ENCODE results near the gene DNAJC18.

Gene DNAJC18

DNA sequence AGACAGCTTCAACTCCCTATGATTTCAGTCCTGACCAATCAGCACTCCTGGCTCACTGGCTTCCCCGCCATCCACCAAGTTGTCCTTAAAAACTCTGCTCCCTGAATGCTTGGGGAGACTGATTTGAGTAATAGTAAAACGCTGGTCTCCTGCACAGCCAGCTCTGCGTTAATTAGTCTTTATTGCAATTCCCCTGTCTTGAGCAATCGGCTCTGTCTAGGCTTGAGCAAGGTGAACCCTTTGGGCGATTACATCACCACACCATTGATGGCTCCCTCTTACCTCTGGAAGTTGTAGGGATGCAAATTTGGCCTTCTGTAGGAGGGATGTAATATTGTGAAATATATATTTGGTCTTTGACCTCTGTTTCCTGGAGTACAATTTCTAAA, 53.3 kb downstream of the DNAJC18 start:
- DNase-seq, result no peak

DNA sequence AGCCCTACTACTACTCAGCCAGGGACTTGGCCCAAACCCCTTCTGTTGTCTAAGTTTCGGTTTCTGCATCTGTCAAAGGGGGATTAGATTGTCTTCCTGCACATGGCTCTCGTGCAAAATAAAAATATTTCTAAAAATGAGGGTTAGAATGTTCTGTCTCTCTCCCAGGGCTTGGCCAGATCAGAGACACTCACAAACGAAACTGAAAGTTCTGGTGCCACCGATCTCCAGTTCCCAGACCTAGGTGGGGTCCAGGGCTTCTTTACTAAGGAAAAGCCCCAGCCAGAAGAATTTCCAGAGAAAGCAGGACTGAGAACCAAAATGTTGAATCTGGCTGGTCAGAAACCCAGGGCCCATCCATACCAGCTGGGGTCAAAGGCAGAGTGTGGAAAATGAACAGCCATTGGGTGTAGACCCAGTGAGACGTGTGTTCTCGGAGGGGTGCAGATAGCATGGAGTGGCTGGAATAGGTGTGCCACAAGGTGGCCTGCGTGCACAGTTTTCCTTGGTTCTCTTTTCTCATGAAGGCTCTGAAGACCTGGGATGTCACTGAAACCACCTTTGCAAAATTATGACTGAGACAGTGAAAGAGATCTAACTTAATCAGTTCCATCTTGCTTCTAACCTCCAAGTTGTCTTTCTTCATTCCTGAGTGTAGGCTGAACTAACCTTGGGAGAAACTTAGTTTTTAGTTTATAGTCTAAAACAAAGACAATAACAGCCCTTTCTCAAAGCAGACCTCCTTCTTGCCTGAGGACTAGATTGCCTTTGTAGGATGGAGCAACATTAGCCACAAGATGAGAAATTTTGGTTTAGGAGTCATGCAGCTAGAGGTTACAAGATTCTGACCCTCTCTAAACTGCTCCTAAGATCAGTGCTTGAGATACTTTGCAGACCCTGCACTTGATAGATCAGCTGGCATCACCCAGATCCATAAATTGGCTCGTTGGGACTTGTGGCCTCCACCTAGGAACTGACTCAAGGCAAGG, 54.0 kb downstream of the DNAJC18 start:
- no peak for DNase-seq

DNA sequence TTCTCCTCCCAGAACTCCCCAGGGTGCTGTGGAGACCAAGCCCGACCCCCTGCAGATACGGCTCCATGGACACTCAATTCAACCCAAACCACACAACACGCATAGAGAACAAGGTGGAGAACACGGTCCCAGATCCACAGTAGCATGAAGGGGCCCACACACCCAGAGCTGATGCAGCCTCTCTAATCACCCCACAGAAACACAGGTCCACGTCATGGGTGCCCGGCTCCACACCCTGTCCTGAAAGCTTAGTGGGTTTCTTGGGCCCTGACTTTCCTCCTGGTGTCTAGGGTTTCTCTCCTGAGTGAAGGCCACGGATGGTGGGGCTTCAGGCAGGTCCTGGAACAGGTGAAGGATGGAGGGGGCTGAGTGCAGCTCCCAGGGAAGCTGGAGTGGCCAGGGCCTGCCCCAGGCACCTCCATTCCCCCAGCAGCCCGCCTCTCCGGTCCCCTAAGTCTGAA, 54.7 kb downstream of the DNAJC18 start:
- no peak for DNase-seq

DNA sequence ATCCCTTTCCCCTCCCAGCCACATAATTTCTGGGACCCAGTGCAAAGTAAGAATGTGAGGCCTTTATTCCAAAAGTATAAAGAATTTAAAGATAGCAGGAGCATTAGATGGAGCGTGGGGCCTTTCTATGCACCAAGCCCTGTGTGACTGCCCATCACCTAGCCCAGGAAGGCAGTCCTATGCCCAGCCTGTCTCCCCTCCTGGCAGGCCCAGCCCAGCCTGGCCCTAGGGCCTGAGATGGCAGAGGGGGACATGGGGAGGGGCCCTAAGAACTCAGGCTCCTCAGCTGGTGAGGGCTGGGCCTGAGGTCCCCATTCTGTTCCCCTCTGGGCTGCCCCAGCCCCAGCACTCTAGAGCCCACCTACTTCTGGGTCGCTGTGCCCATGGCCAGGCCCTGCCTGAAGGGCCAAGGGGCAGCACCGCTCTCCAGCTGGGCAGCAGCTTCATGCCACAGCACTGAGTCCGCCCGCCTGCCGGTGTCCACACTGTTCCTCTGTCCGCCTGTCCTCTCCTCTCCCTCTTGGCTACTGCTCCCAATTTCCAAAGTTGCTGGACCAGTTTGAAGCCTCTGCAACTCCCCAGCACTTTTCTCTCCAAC, 55.2 kb downstream of the DNAJC18 start:
- no peak for DNase-seq

DNA sequence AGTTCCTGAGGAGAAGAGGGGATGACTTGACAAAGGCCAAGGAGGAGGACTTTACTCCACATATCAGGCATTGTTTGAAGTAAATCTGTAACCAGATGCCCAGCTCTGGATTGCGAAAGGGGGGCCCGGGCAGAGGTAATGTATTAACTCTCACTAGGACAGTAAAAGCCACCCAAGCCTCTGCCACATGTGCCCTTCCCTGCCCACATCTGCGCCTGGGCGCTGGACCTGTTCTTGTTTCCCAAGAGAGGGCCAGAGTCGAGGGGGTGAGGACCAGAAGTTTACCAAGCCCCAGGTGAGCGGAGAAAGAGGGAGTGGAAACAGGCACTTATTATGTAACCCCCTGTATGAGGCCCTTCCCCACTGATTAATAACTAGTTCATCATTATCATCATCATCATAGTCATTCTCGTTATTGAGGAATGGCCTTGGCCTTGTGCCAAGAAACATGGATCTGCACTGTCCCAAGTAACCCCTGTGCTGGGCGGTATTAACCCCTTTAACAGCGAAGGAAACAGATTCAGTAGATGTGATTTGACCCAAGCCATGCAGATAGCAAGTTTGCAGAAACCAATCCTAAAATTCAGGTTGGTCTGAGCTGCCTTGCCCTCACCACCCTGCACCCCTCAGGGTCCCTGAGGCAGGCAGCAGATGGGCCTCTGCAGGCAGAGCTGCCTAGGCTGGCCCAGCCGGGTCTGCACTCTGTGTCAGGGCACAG, 55.9 kb downstream of the DNAJC18 start, which contains the start of gene SLC23A1:
TSS of gene SLC23A1 (minus strand) at position 23 of the 718 bp plus-strand sequence. CDS start 44 bp downstream, outside the sequence.
- DNase-seq, result no peak

DNA sequence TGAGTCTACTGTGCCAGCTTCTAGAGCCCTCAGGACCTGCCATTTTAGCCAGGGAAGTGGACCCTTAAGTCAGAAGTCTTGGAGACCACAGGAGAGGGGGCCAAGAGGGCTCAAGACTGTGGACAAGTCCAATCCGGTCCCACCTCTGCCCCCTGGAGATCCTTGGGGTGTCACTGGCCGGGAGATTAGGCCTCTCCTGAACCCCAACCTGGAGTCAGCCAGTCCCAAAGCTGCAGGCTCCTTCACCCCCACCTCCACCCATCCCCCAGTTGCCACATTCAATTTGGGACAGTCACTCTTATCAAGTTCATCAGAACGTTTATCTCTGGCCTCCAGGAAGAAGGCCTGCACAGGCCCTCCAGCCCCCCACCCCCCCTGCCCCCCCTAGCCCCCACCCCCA, 56.5 kb downstream of the DNAJC18 start:
- no peak for DNase-seq

DNA sequence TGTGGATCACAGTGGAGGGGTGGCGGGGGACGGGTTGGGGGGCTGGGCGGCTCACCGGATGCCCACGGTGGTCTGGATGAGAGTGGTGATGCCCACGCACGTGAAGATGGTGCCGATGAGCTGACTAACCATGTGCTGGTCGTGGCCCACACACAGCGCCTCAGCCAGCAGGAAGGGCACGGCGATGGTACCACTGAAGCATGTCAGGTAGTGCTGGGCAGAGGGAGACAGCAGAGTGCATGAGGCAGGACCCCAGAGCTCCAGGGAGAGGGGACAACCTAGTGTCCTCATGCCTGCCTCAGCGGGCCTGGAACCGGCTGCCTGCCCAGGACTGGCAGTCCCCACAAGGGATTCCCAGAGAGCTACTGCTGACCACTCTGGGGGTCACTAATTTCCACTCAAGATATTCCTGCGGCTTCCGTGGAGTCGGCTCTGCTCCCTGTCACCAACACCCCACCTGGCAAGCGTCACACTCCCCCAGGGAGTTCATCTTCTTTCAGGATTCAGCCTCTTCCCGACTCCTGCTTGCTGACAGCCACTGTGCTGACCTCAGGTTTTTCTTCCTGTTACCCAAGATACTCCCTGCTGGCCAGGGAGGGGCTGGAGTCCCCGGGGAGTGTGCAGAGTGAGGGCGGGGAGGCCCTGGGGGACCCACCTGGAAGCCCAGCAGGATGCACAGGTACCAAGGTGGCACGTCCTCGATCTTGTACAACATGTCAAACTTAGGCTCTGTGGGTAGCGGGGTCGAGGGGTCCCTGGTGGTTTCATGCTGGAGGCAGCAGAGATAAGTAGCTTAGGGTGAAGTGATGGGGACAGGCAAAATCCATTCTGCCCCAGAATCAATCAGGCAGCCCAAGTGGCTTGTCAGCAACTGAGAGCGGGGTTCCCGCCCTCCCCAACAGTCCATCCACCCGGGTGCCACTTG, 57.2 kb downstream of the DNAJC18 start:
- no peak for DNase-seq

DNA sequence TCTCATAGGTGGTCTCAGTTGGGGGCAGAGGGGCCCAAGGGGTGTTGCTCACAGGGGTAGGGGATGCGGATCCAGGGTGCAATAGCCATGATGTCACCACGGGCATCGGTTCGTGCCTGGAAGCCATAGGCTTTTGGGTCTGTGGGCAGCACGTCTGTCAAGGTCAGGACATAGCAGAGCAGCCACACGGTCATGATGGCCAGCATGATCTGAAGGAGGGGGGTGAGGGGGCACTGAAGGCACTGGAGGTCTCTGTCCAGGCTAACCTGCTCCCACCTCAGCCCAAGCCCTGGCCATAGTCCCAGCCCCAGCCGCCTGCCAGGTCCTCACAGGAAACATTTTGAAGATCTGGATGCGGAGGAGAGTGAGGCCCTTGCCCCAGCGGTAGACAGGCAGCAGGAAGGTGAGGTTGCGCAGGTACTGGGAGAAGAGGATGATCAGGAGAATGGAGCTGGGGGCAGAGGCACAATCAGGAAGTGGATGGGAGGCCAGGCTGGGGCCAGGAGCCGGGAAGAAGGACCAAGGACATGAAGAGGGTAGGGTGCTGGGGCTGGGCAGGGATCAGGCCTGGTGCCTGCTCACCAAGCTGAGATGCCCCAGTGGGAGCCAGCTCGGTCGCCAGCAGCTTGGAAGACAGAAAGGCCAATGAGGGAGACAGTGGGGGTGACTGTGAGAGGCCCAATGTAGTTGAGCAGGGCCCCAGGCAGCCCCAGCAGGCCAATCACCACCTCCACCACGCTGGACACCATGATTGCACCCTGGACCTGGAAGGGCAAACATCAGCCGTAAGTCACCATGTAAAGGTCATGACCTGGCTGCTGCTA, 59.5 kb downstream of the DNAJC18 start:
- no peak for DNase-seq

DNA sequence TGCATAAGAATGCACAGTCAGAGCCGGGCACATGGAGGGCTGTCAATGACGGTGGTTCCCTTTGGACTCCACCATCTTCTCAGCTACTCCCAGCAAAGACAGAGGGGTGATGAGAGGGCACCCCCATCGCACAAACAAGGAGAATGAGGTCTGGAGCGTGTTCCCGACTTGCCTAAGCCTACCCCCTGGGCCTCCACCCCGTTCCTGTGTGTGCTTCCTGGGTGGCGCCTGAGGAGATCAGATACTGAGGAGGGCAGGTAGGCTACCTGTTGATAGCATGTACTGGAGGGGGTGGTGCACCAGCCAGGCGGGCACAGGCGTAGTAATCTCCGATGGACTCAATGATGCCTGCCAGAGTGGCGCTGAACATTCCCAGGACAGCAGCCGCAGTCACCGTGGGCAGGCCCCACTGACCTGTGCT, 60.4 kb downstream of the DNAJC18 start:
- no peak for DNase-seq

DNA sequence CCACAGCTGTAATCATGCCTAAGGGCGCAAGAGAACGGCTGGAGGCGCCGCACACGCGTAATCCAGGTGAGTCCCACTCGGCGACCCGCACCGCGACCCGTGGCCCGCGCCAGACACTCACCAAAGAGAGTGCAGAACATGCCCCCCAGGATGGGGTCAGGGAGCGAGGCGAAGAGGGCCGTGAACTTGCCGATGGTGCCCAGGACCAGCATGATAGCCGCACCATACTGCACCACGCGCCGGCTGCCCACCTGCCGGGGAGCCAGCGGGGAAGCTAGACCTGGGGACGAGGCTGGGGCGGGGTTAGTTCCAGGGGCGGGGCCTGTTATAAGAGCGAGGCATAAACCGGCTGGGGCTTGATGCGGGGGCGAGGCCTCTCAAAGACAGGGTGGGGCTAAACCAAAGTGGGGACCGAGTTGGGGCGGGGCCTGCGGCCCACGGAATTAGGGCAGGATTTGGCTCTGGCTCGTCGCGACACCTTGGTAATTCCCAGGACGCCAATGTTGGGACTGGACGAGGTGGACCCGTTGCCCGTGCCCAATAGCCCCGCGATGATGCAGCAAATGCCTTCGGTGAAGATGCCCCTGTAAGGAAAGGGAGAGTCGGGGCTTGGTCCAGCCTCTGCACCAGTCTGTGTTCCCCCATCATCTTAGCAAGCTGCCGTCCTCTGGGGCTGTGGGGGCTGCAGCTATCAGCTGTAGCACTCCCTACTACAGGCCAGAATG, 61.1 kb downstream of the DNAJC18 start:
- no peak for DNase-seq

DNA sequence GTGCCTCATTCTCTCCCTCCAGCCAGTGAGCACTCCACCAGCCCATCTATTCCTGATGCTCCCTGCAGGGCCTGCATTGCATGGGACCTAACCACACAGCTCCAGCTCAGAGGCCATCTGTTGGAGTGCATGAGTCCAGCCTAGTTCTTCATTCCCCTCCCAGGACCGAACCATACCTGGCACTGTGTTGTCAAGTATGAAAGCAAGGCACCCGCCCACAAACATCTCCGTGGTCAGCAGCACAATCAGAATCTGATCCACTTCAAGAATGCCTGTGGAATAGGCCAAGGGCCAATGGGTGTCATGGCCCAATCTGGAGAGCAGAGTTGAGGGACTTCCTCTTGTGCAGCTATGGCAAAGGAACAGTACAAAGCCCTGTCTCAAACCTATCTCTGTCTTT, 62.1 kb downstream of the DNAJC18 start:
- DNase-seq, result no peak

DNA sequence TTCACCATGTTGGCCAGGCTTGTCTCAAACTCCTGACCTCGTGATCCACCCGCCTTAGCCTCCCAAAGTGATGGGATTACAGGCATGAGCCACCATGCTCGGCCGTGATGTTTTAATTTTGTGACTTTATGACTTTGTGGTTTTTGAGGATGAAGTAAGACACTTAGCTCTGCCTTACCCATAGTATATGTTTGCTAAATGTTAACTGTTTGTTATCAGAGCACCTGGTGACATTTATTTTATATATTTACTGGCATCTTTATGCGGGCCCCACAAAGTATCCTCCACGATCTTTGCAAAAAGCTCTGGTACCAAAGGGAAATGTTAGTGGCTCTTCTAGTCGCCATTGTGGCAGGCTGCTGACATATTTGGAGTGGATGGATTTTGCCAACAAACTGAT, 63.0 kb downstream of the DNAJC18 start:
- DNase-seq, result no peak

DNA sequence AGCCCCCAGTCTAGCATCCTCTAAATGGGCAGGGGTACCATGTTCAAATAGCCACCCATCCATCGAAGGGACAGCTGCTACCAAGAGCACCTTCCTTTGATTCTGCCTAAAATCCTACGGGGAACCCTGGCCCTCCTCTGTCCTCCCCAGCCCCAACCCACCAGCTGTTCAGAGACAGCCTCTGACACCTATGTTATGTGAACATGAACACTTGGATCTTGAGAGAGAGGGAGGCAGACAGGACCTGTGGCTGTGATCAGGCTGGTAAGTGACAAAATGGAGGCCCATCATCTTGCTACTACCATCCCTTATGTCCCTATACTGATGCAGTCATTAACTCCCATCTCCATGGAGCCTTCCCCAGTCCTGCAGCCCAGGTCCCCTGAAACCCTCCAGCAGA, 64.4 kb downstream of the DNAJC18 start:
- DNase-seq, result no peak

DNA sequence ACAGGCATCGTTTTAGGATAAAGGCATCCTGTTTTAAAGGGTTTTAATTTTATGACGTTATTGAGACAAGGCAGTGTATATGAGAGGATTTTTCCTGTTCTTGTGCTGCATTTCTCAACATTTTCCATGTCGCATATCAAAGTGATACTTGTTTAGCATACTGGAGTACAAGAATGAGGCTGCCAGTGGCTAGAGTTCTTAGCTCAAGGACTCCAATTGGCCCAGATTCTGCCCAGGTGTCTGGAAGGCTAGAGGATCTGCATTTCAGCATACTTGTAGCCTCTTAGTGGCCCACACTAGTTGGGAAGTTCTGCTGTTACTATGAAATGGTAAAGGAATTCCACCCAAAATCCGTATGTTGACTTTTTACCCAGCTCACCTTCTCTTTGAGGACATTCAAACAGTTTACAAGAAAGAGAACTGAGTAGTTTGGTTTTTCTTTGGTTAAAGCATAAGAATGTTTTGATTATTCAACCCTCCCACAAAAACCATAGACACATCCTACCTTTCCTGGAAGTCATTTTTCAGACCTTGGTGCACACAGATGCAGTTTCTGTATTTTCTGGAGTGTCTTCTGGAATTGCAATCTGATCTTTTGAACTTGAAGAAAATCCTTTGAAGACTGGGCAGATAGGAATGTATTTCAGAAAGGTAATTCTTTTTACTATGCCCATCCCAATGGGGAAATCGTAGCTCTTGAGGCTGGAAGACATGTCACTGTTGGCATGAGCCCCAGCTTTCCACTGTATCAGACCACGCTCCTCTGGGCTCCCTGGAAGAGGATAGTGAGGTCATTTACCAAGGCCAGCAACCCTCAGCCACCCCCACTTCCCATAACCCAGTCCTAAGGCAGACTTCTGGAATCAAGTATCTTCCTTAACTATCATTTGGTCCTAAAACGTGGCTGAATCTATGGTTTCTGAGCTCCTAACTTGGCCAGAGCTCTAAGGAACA, 67.6 kb downstream of the DNAJC18 start:
- no peak for DNase-seq

DNA sequence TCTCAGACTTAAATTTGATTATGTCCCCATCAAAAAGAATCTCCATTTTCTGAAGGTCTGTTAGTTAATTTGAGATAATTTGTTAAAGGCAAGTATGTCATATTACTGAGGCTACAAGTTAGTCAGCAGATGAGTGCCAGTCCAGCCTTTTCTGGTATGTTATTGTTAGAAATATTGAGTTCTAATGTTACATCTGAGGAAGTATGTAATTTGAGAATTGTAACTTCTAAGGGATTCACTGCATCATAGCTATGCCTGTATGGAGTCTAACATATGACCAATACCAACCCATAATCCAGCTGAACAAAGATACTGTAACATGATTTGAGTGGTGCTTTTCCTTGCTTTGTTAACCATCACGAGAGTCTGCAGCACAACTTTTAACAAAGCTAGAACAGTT, 70.1 kb downstream of the DNAJC18 start:
- DNase-seq, result no peak

DNA sequence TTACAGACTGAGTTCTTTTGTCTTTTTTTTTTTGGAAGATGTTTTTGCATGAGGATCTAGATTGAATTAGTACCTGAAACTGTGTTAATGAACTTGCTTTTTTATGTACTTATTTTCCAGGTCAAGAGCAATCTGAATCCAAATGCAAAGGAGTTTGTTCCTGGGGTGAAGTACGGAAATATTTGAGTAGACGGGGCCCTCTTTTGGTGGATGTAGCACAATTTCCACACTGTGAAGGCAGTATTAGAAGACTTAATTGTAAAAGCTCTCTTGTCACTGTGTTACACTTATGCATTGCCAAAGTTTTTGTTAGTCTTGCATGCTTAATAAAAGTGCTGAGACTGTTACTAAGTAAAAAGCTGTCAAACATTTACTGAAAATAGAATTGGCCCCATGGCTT, 70.7 kb downstream of the DNAJC18 start:
- no peak for DNase-seq

DNA sequence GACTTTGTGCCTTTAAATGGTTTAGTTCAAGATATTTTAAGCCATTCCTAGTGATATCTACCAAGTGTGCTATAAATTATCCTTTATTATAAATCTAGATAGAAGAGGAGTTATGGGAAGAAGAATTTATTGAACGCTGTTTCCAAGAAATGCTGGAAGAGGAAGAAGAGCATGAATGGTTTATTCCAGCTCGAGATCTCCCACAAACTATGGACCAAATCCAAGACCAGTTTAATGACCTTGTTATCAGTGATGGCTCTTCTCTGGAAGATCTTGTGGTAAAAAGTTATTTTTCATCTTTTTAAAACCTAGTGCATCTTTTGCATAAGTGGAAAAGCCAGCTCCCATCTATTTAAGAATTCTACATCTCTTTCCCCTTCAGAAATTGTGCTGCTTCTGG, 74.9 kb downstream of the DNAJC18 start:
- DNase-seq, result no peak

DNA sequence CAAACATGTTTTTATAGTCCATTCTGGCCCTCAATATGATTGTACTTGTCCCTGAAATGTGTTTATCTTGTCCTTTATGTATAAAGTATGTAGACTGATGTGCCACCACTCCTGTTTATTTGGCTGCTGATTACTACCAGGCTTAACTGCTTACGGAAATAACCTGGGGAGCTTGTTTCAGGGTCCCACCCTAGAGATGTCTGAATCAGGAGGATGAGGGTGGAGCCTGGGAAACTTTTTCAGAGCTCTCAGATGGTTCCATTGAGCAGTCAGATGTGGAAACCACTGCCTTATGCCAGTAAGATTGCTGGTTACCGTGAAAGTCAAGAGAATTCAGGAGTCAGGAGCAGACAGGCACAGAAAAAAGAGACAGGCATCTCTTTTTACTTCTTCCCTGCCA, 75.4 kb downstream of the DNAJC18 start:
- no peak for DNase-seq

DNA sequence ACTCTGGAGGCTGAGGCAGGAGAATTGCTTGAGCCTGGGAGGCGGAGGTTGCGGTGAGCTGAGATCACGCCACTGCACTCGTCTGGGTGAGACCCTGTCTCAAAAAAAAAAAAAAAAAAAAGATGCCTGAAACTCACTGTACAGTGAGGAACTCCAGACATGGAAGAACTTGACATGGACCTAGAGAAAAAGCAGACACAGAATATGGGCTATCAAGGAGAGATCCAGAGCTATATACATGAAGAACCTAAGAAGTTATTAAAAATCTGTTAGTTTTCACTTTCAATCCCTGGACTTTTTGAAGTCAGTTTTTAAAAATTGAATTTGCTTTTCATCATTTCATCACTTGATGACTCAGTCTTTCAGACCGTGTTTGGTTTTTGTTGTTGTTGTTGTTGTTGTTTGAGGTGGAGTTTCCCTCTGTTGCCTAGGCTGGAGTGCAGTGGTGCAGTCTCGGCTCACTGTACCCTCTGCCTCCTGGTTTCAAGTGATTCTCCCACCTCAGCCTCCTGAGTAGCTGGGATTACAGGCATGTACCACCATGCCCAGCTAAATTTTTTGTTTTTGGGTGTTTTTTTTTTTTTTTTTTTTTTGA, 77.4 kb downstream of the DNAJC18 start:
- DNase-seq, result no peak
